Fibroblast of skin of scalp (primary cell): ENCODE measurements around the gene CETN2.
"Not testable (repeated sequence)": the region's sequence is repeated elsewhere in the genome, so short reads cannot be mapped to it uniquely, and the experiment has no call there.

Experiments
- DNase-seq: peaks from one replicate; pipeline ENCODE4 v3.0.0-alpha.2; 2013

CETN2 gene

GRCh38 chrX:152831391-152831790, 834 bp upstream of the CETN2 start:
- DNase-seq = no peak

GRCh38 chrX:152824841-152825374, 5.6 kb downstream of the CETN2 start:
- DNase-seq = no peak

- no peak for DNase-seq
Observed at GRCh38 chrX:152823657-152824056, 6.9 kb downstream of the CETN2 start.

GRCh38 chrX:152822383-152823086, 8.0 kb downstream of the CETN2 start:
- no peak for DNase-seq

DNA sequence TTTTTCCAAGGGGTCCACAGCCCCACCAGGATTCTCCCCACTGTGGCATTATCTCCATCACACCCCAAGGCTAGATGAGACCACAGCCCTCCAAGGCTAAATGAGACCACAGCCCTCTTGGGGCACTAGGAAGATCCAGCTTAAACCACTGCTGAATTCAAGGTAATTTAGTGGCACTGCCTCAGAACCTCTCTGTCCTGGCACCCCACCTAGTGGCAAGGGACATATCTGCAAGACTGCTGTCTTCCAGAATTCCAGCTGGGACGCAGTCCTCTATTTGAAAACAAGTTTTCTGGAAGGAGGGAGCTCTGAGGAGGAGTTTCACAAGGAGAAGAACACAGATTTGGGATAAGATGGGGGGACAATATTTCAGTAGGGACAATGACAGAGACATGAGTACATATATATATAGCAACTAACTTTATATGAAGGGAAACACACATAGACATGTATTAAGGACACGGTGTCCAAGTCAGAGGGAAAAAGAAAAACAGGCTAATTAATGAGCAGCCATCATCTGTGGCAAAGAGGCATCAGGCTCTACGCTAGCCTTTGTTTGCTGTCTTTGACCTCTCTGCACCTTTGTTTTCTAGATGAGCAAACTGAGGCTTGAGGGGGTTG, 9.3 kb downstream of the CETN2 start:
- DNase-seq = peak; percentile 20

GRCh38 chrX:152819732-152820131, 10.8 kb downstream of the CETN2 start:
- peak; percentile 38 for DNase-seq

DNA sequence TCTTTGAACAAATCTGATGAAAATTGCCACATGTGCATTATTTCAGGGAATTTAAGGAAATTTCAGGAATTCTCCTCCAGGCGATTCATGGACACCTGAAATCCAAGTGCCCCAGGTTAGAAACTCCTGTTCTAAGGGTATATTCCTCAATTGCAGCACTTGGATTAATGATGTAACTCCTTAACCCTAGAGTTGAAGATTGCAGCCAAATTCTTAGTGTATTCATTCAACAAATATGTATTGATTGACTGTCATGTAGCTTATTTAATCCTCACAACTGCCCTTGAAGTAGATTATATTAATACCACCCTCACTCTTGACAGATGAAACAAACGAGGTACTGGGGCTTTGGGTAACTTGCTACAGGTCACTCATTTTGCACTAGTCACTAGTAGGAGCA, 11.3 kb downstream of the CETN2 start:
- DNase-seq = peak; percentile 40

GRCh38 chrX:152818356-152818755, 12.2 kb downstream of the CETN2 start:
- DNase-seq = no peak

- peak; percentile 50 for DNase-seq
Observed at GRCh38 chrX:152817078-152817764, 13.3 kb downstream of the CETN2 start.

GRCh38 chrX:152814048-152814447, 16.5 kb downstream of the CETN2 start:
- no peak for DNase-seq

DNA sequence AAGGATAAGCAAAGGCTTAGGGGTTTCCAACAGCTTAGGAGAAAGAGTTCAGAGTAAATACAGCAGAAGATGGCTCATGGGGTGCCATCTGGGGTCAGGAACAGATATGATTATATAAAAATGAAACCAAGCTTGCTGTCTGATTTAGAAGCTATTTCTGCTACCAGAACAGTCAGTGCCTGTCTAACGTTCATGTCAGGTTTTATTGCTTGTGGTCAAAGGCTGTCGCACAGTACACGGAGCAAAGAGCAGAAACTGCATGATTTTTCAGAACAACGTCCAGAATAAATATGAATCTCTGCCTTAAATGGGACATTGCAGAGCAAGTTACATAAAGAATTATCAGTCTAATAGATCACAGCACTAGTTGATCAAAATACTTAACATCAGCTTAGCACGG, 17.4 kb downstream of the CETN2 start:
- no peak for DNase-seq

GRCh38 chrX:152810403-152810802, 20.2 kb downstream of the CETN2 start:
- no peak for DNase-seq

DNA sequence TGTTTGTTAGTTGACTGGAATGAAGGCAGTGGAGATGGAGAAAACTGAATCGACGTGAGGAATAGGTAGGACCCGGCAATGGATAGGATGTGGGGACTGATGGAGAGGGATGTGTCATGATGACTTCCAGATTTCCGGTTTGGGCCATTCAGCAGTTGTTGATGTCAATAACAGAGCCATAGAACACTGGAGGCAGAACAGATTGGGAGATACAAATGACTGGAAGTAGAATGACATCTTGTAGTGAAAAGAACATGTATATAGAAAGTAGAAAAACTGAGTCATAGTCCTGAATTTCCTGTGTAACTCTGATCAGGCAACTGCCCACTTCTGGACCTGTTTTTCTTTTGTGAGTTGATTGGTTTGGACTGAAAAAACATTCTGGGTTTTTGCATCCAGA, 24.5 kb downstream of the CETN2 start:
- DNase-seq = no peak

DNA sequence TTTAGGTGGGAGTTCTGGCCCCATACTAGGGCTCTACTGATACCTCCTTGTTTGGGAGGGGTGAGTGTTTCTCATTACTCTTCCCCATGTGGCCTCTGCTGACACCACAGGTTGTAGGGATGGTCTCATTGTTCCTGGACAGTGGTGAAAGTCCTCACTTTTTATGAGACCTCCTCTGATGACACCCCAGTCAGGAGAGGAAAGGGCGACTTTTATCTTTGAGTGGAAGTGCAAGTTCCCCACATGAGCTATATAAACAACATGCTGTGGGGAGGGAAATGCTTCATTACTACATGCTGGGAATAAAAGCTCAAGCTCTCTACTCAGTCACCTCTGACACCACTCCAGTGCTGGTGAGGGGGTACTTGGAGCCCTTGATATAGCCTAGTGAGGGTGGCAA, 31.6 kb downstream of the CETN2 start:
- DNase-seq = no peak

DNA sequence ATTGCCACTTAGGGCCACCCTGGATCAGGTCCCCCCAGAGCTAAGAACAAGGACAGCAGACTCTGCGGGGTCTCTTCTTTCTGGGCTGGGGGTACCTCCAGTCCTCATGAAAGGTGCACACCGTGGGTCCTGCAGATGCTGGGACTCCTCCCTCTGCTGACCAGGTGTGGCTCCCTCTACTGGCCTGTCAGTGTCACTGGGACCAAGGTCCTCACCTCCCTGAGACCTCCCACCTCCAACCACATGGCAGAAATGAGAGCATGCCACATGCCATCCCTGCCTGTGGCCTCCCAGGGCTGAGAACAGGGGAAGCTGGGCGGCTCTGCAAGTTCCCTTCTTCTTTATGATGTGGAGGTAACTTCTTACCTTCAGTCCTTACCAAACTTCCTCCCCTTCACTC, 43.5 kb downstream of the CETN2 start:
- not testable (repeated sequence) for DNase-seq
